IMR-90 (cell line): Measurements from ENCODE around the gene FRY. TPM values are rescaled to one million over a fixed set of nuclear protein-coding genes. Genes with fewer than 3 reads are reported as not detected.

ENCODE experiments used
- ATAC-seq: fragments of 200-7000 bp; cut with Tn5 transposase; 2 replicates; pipeline ENCODE4 v1.9.1; 2020; ENCODE audit warnings: low read depth, mild to moderate bottlenecking, moderate library complexity
- BruUV-seq: library from RNA; stranded (reverse); fragments of 400-500 nt; replicated peaks from 2 replicates; lab custom pipeline; 2021; lab: Mats Ljungman, UMichigan
- CTCF ChIA-PET: fragments of 300-600 bp; formaldehyde crosslinking; extraction: SDS; loops from one replicate; lab custom pipeline; 2021; ENCODE audit warnings: antibody characterized with exemption; lab: Yijun Ruan, JAX
- POLR2A ChIA-PET: fragments of 300-600 bp; sonication (Branson Sonifier 250); formaldehyde crosslinking; loops from one replicate; lab custom pipeline; 2022; ENCODE audit warnings: antibody characterized with exemption; ENCODE audit not compliant: unreplicated experiment; lab: Charles Lee
- DNase-seq: peaks from one replicate; pipeline ENCODE4 v3.0.0; 2013
- H2AFZ ChIP-seq: replicated peaks from 2 replicates; pipeline ENCODE3; 2013; ENCODE audit warnings: low read length, mild to moderate bottlenecking; ENCODE audit not compliant: poor library complexity
- H2AK5ac ChIP-seq: 2 replicates; pipeline ENCODE4 v1.6.1; 2013; ENCODE audit warnings: low read depth, low read length, inconsistent platforms
- H2AK9ac ChIP-seq: replicated peaks from 2 replicates; pipeline ENCODE3; 2013; ENCODE audit warnings: mild to moderate bottlenecking, low read depth, low read length, moderate library complexity; ENCODE audit not compliant: poor library complexity
- H2BK120ac ChIP-seq: 2 replicates; pipeline ENCODE4 v1.6.1; 2013; ENCODE audit warnings: low read depth, low read length, inconsistent platforms
- H2BK15ac ChIP-seq: 3 replicates; pipeline ENCODE4 v1.6.1; 2013; ENCODE audit warnings: low read depth, low read length, inconsistent platforms
- H2BK20ac ChIP-seq: 2 replicates; pipeline ENCODE4 v1.6.1; 2013; ENCODE audit warnings: low read depth, mild to moderate bottlenecking, inconsistent platforms, low read length, moderate library complexity
- H2BK5ac ChIP-seq: 2 replicates; pipeline ENCODE4 v1.6.1; 2013; ENCODE audit warnings: mild to moderate bottlenecking, low read depth, low read length, inconsistent platforms; ENCODE audit not compliant: poor library complexity, severe bottlenecking
- H3K14ac ChIP-seq: replicated peaks from 2 replicates; pipeline ENCODE4 v1.6.1; 2013; ENCODE audit warnings: low read depth, low read length, inconsistent platforms
- H3K18ac ChIP-seq: 2 replicates; pipeline ENCODE4 v1.6.1; 2013; ENCODE audit warnings: low read depth, low read length, control low read depth
- H3K23ac ChIP-seq: 2 replicates; pipeline ENCODE4 v1.6.1; 2013; ENCODE audit warnings: low read depth, low read length, inconsistent platforms
- H3K27ac ChIP-seq: 2 replicates; pipeline ENCODE4 v1.5.1; 2013; ENCODE audit warnings: mild to moderate bottlenecking, control low read depth, low read length; ENCODE audit not compliant: insufficient read depth
- H3K27me3 ChIP-seq: 2 replicates; pipeline ENCODE4 v1.6.1; 2013; ENCODE audit warnings: low read length; ENCODE audit not compliant: control insufficient read depth, insufficient read depth
- H3K36me3 ChIP-seq: 2 replicates; pipeline ENCODE4 v1.6.1; 2013; ENCODE audit warnings: low read length, mixed read lengths; ENCODE audit not compliant: control insufficient read depth, insufficient read depth
- H3K4ac ChIP-seq: 2 replicates; pipeline ENCODE4 v1.6.1; 2013; ENCODE audit warnings: low read depth, low read length, inconsistent platforms
- H3K4me1 ChIP-seq: 2 replicates; pipeline ENCODE4 v1.6.1; 2013; ENCODE audit warnings: low read length, mixed read lengths; ENCODE audit not compliant: control insufficient read depth, insufficient read depth
- H3K4me2 ChIP-seq: 2 replicates; pipeline ENCODE4 v1.6.1; 2013; ENCODE audit warnings: low read depth, mild to moderate bottlenecking, control low read depth, low read length, moderate library complexity
- H3K4me3 ChIP-seq: 2 replicates; pipeline ENCODE4 v1.5.1; 2013; ENCODE audit warnings: low read depth, mild to moderate bottlenecking, control low read depth, low read length, moderate library complexity; ENCODE audit not compliant: insufficient read depth
- H3K56ac ChIP-seq: 2 replicates; pipeline ENCODE4 v1.6.1; 2013; ENCODE audit warnings: low read length, inconsistent platforms; ENCODE audit not compliant: insufficient read depth; ENCODE audit errors: extremely low read depth
- H3K79me1 ChIP-seq, 2 experiments: 2 replicates each; pipeline ENCODE4 v1.6.1; 2013; ENCODE audit warnings: low read length in 2 of 2, inconsistent platforms in 1 of 2, low read depth in 1 of 2
- H3K9ac ChIP-seq: 2 replicates; pipeline ENCODE4 v1.6.1; 2013; ENCODE audit warnings: low read depth, low read length, control low read depth
- H3K9me1 ChIP-seq: 2 replicates; pipeline ENCODE4 v1.6.1; 2013; ENCODE audit warnings: low read length, inconsistent platforms; ENCODE audit not compliant: insufficient read depth
- H3K9me3 ChIP-seq: 2 replicates; pipeline ENCODE4 v1.6.1; 2013; ENCODE audit warnings: low read length; ENCODE audit not compliant: control insufficient read depth, insufficient read depth
- H4K20me1 ChIP-seq: 2 replicates; pipeline ENCODE4 v1.6.1; 2013; ENCODE audit warnings: low read length, inconsistent platforms; ENCODE audit not compliant: insufficient read depth
- H4K5ac ChIP-seq: 2 replicates; pipeline ENCODE4 v1.6.1; 2013; ENCODE audit warnings: mild to moderate bottlenecking, low read depth, low read length, control low read depth
- H4K8ac ChIP-seq, 2 experiments: 2 replicates each; pipeline ENCODE4 v1.6.1; 2013; ENCODE audit warnings: low read depth in 2 of 2, low read length in 2 of 2, control low read depth in 1 of 2, inconsistent platforms in 1 of 2
- H4K91ac ChIP-seq: 2 replicates; pipeline ENCODE4 v1.6.1; 2013; ENCODE audit warnings: low read depth, low read length, inconsistent platforms; ENCODE audit not compliant: insufficient read depth
- CEBPB ChIP-seq: IDR thresholded peaks from 2 replicates; pipeline ENCODE4 v1.6.1; 2012; ENCODE audit warnings: low read depth, low read length, improper control_type of control experiment
- NFE2L2 ChIP-seq: fragments of 150-350 bp; IDR thresholded peaks from 2 replicates; pipeline ENCODE4 v1.6.1; 2016; ENCODE audit warnings: low read depth, mild to moderate bottlenecking, low read length
- RAD21 ChIP-seq: IDR thresholded peaks from 2 replicates; pipeline ENCODE4 v1.6.1; 2012; ENCODE audit warnings: low read length, improper control_type of control experiment
- RCOR1 ChIP-seq: IDR thresholded peaks from 2 replicates; pipeline ENCODE4 v1.6.1; 2012; ENCODE audit warnings: mild to moderate bottlenecking, low read length, improper control_type of control experiment; ENCODE audit not compliant: insufficient replicate concordance
- RFX5 ChIP-seq: IDR thresholded peaks from 2 replicates; pipeline ENCODE4 v1.8.0; 2012; ENCODE audit warnings: low read depth, mild to moderate bottlenecking, low read length, moderate library complexity
- SMC3 ChIP-seq: fragments of 150-350 bp; IDR thresholded peaks from 2 replicates; pipeline ENCODE4 v1.6.1; 2016; ENCODE audit warnings: low read depth, mild to moderate bottlenecking, antibody characterized with exemption, low read length, moderate library complexity
- WGBS, 2 experiments: methylation state at CpG; one replicate each; pipeline versions ENCODE4 v1.1.5 to v1.1.7; 2013; ENCODE audit warnings: missing lambda C conversion rate in 2 of 2; ENCODE audit not compliant: insufficient read length in 1 of 2; ENCODE audit errors: extremely low coverage in 2 of 2; 5-methylcytosine and 5-hydroxymethylcytosine counted together
- dilution Hi-C: fragments of 300-500 bp; cut with HindIII; formaldehyde crosslinking; loops from one replicate; pipeline ENCODE4 v1.14.3; 2018; ENCODE audit warnings: low sequenced_read_pairs; ENCODE audit not compliant: unreplicated experiment
- in situ Hi-C: fragments of 300-500 bp; cut with MboI; formaldehyde crosslinking; loops from 3 replicates; pipeline ENCODE4 v1.14.3; 2019; ENCODE audit warnings: low sequenced_read_pairs, inconsistent platforms, mixed read lengths
- intact Hi-C: fragments of 100-400 bp; cut with micrococcal nuclease; formaldehyde crosslinking; loops from 2 replicates; pipeline ENCODE4 v1.10.0; 2022
- polyA plus RNA-seq, 3 experiments: library from polyadenylated mRNA; depleted of rRNA; stranded (reverse); fragments of >200 nt; gene quantifications; 2 replicates each; pipeline ENCODE4 v1.2.3, GENCODE V29; 2012; ENCODE audit warnings: low replicate concordance in 1 of 3
- total RNA-seq: library from RNA; depleted of rRNA; stranded (reverse); fragments of >200 nt; gene quantifications from 2 replicates; pipeline ENCODE4 v1.2.3, GENCODE V29; 2012

FRY gene
- total and polyA plus RNA-seq, 2 of the 4 experiments (the other 2 are of a cell fraction): 3.0 to 4.8 TPM

DNA sequence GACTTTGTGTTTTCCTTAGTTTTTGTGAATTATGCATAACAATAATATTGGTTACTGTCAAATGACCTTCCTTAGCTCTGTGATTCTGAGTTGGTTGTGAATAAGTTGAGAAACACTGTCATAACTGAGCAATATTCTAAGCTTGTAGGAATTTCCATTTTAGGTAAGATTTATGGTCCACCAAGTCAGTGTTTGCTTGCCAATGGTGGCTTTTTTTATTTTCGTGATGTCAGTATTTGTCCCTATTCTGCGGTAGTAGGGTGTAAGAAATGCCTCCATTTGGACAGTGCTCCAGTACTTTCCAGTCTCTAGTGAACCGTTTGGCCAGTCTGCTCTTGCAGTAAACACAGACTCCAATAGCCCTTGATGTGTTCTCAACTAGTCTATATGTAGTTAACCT is 94.7 kb downstream of the FRY start:
- Histone ChIP-seq H4K5ac (peak overlapping the region; percentile 2; the same call in 1 of the 2 replicates), H3K9ac (no peak overlapping the region), H3K4me1 (peaks cover 2% of the 10 kb centered on the region; the same call in 1 of the 2 replicates), H3K9me3 (no peaks in the 10 kb centered on the region), H2AK9ac (no peak overlapping the region), H2AK5ac (no peak overlapping the region), H4K20me1 (no peaks in the 10 kb centered on the region), H3K27me3 (no peaks in the 10 kb centered on the region), H3K18ac (no peak overlapping the region; the same call in 1 of the 2 replicates), H3K27ac (no peak overlapping the region), H2BK5ac (peak overlapping the region; percentile 53), H3K4me2 (no peak overlapping the region), H3K14ac (peak overlapping the region; percentile 62), H2BK20ac (peak overlapping the region; percentile 3; the same call in 1 of the 2 replicates), H4K91ac (no peak overlapping the region), H3K4ac (peak overlapping the region; percentile 43; the same call in 1 of the 2 replicates), H3K36me3 (peaks cover 3% of the 10 kb centered on the region; the same call in 1 of the 2 replicates), H3K23ac (no peak overlapping the region; the same call in 1 of the 2 replicates), H2AFZ (no peak overlapping the region), H3K79me1 (no peaks in the 10 kb centered on the region), H2BK15ac (no peak overlapping the region), H3K9me1 (no peaks in the 10 kb centered on the region), H3K56ac (no peak overlapping the region), H4K8ac (peak overlapping the region in 1 of 2 experiments; percentile 55; a peak in 1 of 4 replicates), H3K4me3 (no peak overlapping the region), H2BK120ac (no peak overlapping the region; the same call in 1 of the 2 replicates)
- no peak for DNase-seq
- WGBS, 2 experiments: no CpG with 5 or more reads among the region's 3 CpGs
- TF ChIP-seq SMC3 (no peak), RAD21 (no peak), RFX5 (no peak), NFE2L2 (no peak), CEBPB (no peak), RCOR1 (no peak)
- intact Hi-C loops: no loop called here
- peak; percentile 27; the same call in 1 of the 2 replicates for ATAC-seq
- ChIA-PET CTCF (interaction anchor here (1.6 kb wide), 1 partner anchor 8 kb away, joined by 3 read pairs; no protein-coding TSS in a partner anchor), POLR2A (no interaction called here)
- dilution Hi-C loops: no loop called here
- in situ Hi-C loops: no loop called here
- no TSS peak for BruUV-seq
